ENCODE measurements around the gene IDH3G.

GRCh38 chrX:153784325-153784967 is 9.7 kb downstream of the IDH3G start:
- no peak for TF ChIP-seq CTCF (IDR thresholded peaks at IDR 0.05)
- no peak for TF ChIP-seq POLR2A (IDR thresholded peaks at IDR 0.05)
